Measurements from ENCODE around the gene PBXIP1. TPM values are rescaled to one million over a fixed set of nuclear protein-coding genes. Genes with fewer than 3 reads are reported as not detected.

The PBXIP1 gene
- polyA plus RNA-seq, 1 experiment: 83.1 TPM

DNA sequence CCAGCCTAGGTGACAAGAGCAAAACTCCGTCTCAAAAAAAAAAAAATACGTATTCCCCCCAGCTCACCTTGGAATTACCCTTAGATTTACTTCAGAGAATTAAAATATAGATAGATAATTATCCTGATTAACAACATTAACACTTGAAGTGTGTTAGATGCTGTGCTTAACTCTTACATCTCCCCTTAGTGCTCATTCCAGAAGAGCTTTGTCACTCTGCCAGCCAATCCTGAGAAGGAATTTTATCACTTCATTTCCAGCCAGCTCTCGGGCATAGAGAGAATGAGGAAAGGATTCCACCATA, 16.3 kb upstream of the PBXIP1 start:
- DNase-seq (ENCODE audit: low read depth): no peak
- CTCF ChIA-PET: interaction anchor here (0.8 to 4.5 kb wide), 11 partner anchors 9 to 119 kb away, joined by 3 to 30 read pairs (median 5); partner anchors contain the start of genes ADAM15, PBXIP1, PYGO2 and ZBTB7B
- Histone ChIP-seq H3K27me3 (ENCODE audit: control insufficient read depth, insufficient read depth, low read length) (no peaks in the 10 kb centered on the region), H3K4me3 (ENCODE audit: low read depth, low read length) (peak overlapping the region; percentile 29), H3K36me3 (ENCODE audit: control insufficient read depth, insufficient read depth, low read length) (peaks cover 13% of the 10 kb centered on the region)
- TF ChIP-seq CTCF (IDR thresholded peaks at IDR 0.05; ENCODE audit: insufficient read depth, low read depth, low read length): no peak
- POLR2A ChIA-PET: interaction anchor here (0.9 to 1.0 kb wide), 2 partner anchors 11 to 34 kb away, joined by 3 to 5 read pairs; partner anchors contain the start of gene PYGO2

GRCh38 chr1:154971341-154971998, 15.6 kb upstream of the PBXIP1 start:
- no peak for TF ChIP-seq CTCF (IDR thresholded peaks at IDR 0.05; ENCODE audit: insufficient read depth, low read depth, low read length)
- DNase-seq (ENCODE audit: low read depth): no peak
- ChIA-PET POLR2A (interaction anchor here (0.6 kb wide), 1 partner anchor 1732 kb away, joined by 11 read pairs; no protein-coding TSS in a partner anchor), CTCF (interaction anchor here (0.8 to 5.4 kb wide), 15 partner anchors 8 to 412 kb away, joined by 3 to 40 read pairs (median 7); partner anchors contain the start of genes ADAM15, PBXIP1, PYGO2 and ZBTB7B)
- no peaks in the 10 kb centered on the region for H3K27me3 ChIP-seq (ENCODE audit: control insufficient read depth, insufficient read depth, low read length)
- H3K4me3 ChIP-seq (ENCODE audit: low read depth, low read length): peak overlapping the region; percentile 5; the same call in 1 of the 2 replicates
- peaks cover 17% of the 10 kb centered on the region for H3K36me3 ChIP-seq (ENCODE audit: control insufficient read depth, insufficient read depth, low read length)

DNA sequence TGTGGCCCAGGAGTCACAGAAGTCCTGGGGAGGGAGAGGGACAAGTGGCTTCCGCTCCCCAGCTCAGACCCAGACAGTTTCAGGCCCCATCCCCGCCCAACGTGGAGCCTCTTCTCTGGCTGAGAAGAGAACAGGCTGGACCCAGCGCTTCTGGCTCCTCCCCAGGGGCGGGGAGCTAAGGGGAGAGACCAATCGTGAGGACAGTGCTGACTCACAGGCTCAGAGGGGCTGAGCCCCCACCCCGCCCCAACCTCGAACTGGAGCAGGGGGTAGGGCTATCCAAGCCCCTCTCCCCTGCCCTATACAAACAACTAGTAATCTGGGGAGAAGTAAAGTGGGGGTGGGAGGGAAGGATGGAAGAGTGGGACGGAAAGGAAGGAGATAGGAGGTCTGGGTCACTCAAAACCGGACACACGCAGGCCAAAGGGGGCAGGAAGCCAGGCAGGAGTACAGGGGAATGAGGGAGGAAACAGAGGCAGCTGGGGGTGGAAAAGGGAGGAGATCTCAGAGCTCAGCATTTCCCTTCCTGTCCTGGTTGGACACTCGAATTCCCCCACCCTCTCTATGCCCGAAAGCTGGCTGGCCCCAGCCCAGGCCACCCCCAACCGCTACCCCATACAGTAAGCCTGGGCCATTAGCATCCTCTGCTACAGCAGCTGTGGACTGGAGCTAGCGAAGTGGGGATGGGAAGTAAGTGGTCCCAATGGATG, 14.9 kb upstream of the PBXIP1 start, which contains the start of gene SHC1:
SHC1 (minus strand) TSS at position 117 of the 710 bp plus-strand sequence. CDS start 221 bp downstream, outside the sequence.
- no peak for DNase-seq (ENCODE audit: low read depth)
- peaks cover 20% of the 10 kb centered on the region for H3K36me3 ChIP-seq (ENCODE audit: control insufficient read depth, insufficient read depth, low read length)
- H3K27me3 ChIP-seq (ENCODE audit: control insufficient read depth, insufficient read depth, low read length): no peaks in the 10 kb centered on the region
- CTCF ChIA-PET: interaction anchor here (0.9 to 5.4 kb wide), 10 partner anchors 7 to 411 kb away, joined by 3 to 40 read pairs (median 10); partner anchors contain the start of genes ADAM15, PBXIP1 and PYGO2
- no peak for TF ChIP-seq CTCF (IDR thresholded peaks at IDR 0.05; ENCODE audit: insufficient read depth, low read depth, low read length)
- POLR2A ChIA-PET: interaction anchor here (0.5 to 0.7 kb wide), 4 partner anchors 15 to 1732 kb away, joined by 3 to 11 read pairs (median 3); no protein-coding TSS in a partner anchor
- peak within 1 kb of the TSS; percentile 73 for H3K4me3 ChIP-seq (ENCODE audit: low read depth, low read length)

GRCh38 chr1:154969860-154970452, 14.1 kb upstream of the PBXIP1 start:
- DNase-seq (ENCODE audit: low read depth): no peak
- CTCF ChIA-PET: interaction anchor here (0.6 to 5.4 kb wide), 10 partner anchors 8 to 1438 kb away, joined by 3 to 40 read pairs (median 10); partner anchors contain the start of genes PBXIP1 and PYGO2
- H3K4me3 ChIP-seq (ENCODE audit: low read depth, low read length): peak overlapping the region; percentile 73
- H3K36me3 ChIP-seq (ENCODE audit: control insufficient read depth, insufficient read depth, low read length): peaks cover 26% of the 10 kb centered on the region
- no peak for TF ChIP-seq CTCF (IDR thresholded peaks at IDR 0.05; ENCODE audit: insufficient read depth, low read depth, low read length)
- POLR2A ChIA-PET: interaction anchor here (0.6 to 0.7 kb wide), 3 partner anchors 10 to 26 kb away, joined by 3 to 10 read pairs (median 5); no protein-coding TSS in a partner anchor
- H3K27me3 ChIP-seq (ENCODE audit: control insufficient read depth, insufficient read depth, low read length): no peaks in the 10 kb centered on the region

Measured in BJ (cell line).